SJCRH30 (cell line): ENCODE results near the gene NFAT5. TPM values are rescaled to one million over a fixed set of nuclear protein-coding genes. Genes with fewer than 3 reads are reported as not detected.
"Not testable (repeated sequence)": the region's sequence is repeated elsewhere in the genome, so short reads cannot be mapped to it uniquely, and the experiment has no call there.

ENCODE experiments used
- DNase-seq, 2 experiments: peaks; one replicate each; pipeline ENCODE4 v3.0.0-alpha.2; 2015 to 2020
- H3K27ac ChIP-seq: fragments of 250-450 bp; sonication (Bioruptor Pico); 2 replicates; pipeline ENCODE4 v1.5.1; 2020; ENCODE audit warnings: mild to moderate bottlenecking, moderate library complexity
- H3K27me3 ChIP-seq: fragments of 250-450 bp; sonication (Bioruptor Pico); 2 replicates; pipeline ENCODE4 v1.5.1; 2020; ENCODE audit warnings: mild to moderate bottlenecking, moderate library complexity
- H3K36me3 ChIP-seq: fragments of 250-450 bp; sonication (Bioruptor Pico); 2 replicates; pipeline ENCODE4 v1.5.1; 2020; ENCODE audit warnings: mild to moderate bottlenecking, moderate library complexity
- H3K4me1 ChIP-seq: fragments of 250-450 bp; sonication (Bioruptor Pico); 2 replicates; pipeline ENCODE4 v1.5.1; 2020; ENCODE audit warnings: mild to moderate bottlenecking, moderate library complexity
- H3K4me3 ChIP-seq: fragments of 250-450 bp; sonication (Bioruptor Pico); 2 replicates; pipeline ENCODE4 v1.5.1; 2020; ENCODE audit warnings: mild to moderate bottlenecking, moderate library complexity
- H3K9me3 ChIP-seq: fragments of 250-450 bp; sonication (Bioruptor Pico); replicated peaks from 2 replicates; pipeline ENCODE4 v1.5.1; 2020; ENCODE audit warnings: mild to moderate bottlenecking, moderate library complexity
- total RNA-seq: library from RNA; depleted of rRNA; stranded (reverse); fragments of >200 nt; shearing (Covaris generic); gene quantifications from 2 replicates; pipeline ENCODE4 v1.2.3, GENCODE V29; 2014; rRNA removed

The NFAT5 gene, protein sequence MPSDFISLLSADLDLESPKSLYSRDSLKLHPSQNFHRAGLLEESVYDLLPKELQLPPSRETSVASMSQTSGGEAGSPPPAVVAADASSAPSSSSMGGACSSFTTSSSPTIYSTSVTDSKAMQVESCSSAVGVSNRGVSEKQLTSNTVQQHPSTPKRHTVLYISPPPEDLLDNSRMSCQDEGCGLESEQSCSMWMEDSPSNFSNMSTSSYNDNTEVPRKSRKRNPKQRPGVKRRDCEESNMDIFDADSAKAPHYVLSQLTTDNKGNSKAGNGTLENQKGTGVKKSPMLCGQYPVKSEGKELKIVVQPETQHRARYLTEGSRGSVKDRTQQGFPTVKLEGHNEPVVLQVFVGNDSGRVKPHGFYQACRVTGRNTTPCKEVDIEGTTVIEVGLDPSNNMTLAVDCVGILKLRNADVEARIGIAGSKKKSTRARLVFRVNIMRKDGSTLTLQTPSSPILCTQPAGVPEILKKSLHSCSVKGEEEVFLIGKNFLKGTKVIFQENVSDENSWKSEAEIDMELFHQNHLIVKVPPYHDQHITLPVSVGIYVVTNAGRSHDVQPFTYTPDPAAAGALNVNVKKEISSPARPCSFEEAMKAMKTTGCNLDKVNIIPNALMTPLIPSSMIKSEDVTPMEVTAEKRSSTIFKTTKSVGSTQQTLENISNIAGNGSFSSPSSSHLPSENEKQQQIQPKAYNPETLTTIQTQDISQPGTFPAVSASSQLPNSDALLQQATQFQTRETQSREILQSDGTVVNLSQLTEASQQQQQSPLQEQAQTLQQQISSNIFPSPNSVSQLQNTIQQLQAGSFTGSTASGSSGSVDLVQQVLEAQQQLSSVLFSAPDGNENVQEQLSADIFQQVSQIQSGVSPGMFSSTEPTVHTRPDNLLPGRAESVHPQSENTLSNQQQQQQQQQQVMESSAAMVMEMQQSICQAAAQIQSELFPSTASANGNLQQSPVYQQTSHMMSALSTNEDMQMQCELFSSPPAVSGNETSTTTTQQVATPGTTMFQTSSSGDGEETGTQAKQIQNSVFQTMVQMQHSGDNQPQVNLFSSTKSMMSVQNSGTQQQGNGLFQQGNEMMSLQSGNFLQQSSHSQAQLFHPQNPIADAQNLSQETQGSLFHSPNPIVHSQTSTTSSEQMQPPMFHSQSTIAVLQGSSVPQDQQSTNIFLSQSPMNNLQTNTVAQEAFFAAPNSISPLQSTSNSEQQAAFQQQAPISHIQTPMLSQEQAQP (N-terminal part only)
- total RNA-seq = 5.6 and 5.7 TPM in 2 replicates

- Histone ChIP-seq H3K9me3 (no peaks in the 10 kb centered on the region), H3K27me3 (no peaks in the 10 kb centered on the region), H3K36me3 (no peaks in the 10 kb centered on the region; the same call in 1 of the 2 replicates), H3K4me1 (no peaks in the 10 kb centered on the region), H3K27ac (peak within 1 kb of the TSS; percentile 69), H3K4me3 (peak within 1 kb of the TSS; percentile 100)
- DNase-seq = peak; percentile 82 to 86
Measured at GRCh38 chr16:69565671-69566239, at the start of gene NFAT5. Gene NFAT5, plus strand, starts transcription at chr16:69565966. Its CDS starts 336 bp downstream, at chr16:69566302.

GRCh38 chr16:69517914-69518313 is 47.9 kb upstream of the NFAT5 start:
- DNase-seq, H3K27ac ChIP-seq, H3K27me3 ChIP-seq, H3K9me3 ChIP-seq, H3K4me1 ChIP-seq, H3K36me3 ChIP-seq, H3K4me3 ChIP-seq: not testable (repeated sequence)

GRCh38 chr16:69520413-69520799 is 45.4 kb upstream of the NFAT5 start:
- no peaks in the 10 kb centered on the region for H3K36me3 ChIP-seq
- H3K27ac ChIP-seq = no peak overlapping the region
- H3K27me3 ChIP-seq = no peaks in the 10 kb centered on the region
- H3K4me3 ChIP-seq = no peak overlapping the region
- 0 out of 2 replicates have a peak, but pooled peaks cover 2% of the 10 kb centered on the region for H3K4me1 ChIP-seq
- no peaks in the 10 kb centered on the region for H3K9me3 ChIP-seq
- no peak for DNase-seq

- Histone ChIP-seq H3K27ac (no peak overlapping the region), H3K4me3 (no peak overlapping the region), H3K9me3 (no peaks in the 10 kb centered on the region), H3K4me1 (0 out of 2 replicates have a peak, but pooled peaks cover 2% of the 10 kb centered on the region), H3K27me3 (no peaks in the 10 kb centered on the region), H3K36me3 (no peaks in the 10 kb centered on the region)
- no peak for DNase-seq
Measured at GRCh38 chr16:69520800-69521602, 44.8 kb upstream of the NFAT5 start.

DNA sequence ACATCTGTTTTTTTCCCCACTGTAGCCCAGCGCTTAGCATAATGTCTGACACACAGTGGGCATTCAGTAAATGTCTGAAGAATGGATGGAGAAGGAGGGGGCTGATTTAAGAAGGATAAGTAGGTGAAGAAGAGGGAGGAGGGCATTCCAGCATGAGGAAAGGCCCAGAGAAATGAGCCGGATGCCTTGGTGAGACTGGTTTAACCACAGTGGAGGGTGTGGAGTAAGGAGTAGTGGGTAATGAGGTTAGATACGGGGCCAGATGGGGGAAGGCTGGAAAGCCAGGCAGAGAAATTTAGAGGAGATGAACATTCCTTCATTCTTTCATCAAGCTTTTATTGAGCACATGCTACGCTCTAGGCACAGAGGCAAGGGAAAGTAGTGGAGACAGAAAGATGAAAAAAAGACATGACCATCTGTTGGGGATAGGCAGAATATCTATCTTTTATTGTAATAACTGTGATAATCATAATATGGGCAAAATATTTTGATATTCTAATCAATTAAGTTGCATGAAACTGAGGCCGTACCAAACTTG is 43.7 kb upstream of the NFAT5 start:
- no peak for DNase-seq
- Histone ChIP-seq H3K9me3 (no peaks in the 10 kb centered on the region), H3K27ac (no peak overlapping the region), H3K36me3 (no peaks in the 10 kb centered on the region), H3K4me1 (0 out of 2 replicates have a peak, but pooled peaks cover 2% of the 10 kb centered on the region), H3K27me3 (no peaks in the 10 kb centered on the region), H3K4me3 (no peak overlapping the region)

DNA sequence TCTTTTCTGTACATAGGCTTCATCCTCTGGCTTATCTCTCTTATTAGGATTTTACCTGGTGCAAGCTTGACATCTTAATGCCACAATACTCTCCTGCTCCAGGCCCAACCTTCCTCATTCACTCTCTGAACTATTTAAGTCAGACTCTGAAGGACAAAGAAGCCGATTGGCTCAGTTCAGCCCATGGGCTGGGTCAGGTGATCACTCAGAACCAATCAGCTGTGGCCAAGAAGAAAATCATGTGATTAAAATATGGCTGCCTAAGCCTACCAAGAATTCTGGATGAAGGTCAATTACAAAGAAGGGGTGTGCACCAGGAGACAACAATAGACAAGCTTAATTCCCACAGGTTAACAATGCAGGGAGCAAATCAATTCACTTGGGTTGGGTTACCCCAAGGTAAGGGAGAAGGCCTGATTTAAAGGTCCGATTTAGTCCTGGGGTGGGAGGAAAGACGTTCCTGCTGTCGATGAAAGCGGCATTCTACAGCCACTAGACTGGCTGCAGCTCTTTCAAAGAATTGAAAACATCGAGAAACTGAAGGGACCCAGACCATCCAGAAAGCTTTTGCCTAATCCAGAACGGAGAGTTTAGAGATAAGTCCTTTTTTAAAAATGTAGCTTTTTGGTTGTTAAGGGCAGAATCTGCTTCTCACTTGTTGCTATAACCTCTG is 42.9 kb upstream of the NFAT5 start:
- no peaks in the 10 kb centered on the region for H3K27me3 ChIP-seq
- H3K9me3 ChIP-seq = no peaks in the 10 kb centered on the region
- 0 out of 2 replicates have a peak, but pooled peaks cover 2% of the 10 kb centered on the region for H3K4me1 ChIP-seq
- DNase-seq = peak; percentile 53 to 72
- peak overlapping the region; percentile 40 for H3K4me3 ChIP-seq
- H3K36me3 ChIP-seq = no peaks in the 10 kb centered on the region
- no peak overlapping the region for H3K27ac ChIP-seq

DNA sequence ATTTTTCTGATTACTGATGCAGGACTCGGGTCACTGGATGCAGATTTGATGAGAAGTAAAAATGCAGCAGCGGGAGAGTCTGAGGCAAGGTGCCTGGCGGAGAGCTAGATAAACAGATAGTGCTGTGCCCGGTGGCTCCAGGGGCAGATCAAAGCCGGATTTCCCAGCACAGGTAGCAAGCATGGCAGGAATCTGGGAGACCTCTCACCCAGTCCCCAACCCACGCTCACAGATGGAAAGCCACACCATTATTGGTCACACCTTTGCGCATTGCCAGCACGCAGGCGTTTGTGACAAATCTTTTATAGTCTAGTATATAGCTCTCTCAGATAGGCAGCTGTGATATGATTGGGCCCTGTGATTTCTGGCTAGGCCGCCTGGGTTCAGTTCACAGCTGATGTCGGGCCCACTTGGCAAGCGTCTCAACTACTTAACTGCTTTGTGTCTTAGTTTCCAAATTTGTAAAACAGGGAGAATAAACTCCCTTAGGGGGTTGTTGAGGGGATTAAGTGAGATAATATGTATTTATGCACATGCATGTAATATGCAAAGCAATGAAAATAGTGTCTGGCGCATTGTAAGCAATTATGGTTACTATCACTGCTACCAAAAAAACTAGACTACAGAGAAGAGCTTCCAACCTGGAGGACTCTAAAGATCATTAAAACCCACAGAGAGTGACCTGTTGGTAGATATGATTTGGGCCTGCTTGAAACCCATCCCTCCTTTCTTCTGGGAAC is 42.0 kb upstream of the NFAT5 start:
- Histone ChIP-seq H3K27me3 (no peaks in the 10 kb centered on the region), H3K9me3 (no peaks in the 10 kb centered on the region), H3K27ac (no peak overlapping the region), H3K36me3 (no peaks in the 10 kb centered on the region), H3K4me1 (0 out of 2 replicates have a peak, but pooled peaks cover 2% of the 10 kb centered on the region), H3K4me3 (no peak overlapping the region)
- no peak for DNase-seq

DNA sequence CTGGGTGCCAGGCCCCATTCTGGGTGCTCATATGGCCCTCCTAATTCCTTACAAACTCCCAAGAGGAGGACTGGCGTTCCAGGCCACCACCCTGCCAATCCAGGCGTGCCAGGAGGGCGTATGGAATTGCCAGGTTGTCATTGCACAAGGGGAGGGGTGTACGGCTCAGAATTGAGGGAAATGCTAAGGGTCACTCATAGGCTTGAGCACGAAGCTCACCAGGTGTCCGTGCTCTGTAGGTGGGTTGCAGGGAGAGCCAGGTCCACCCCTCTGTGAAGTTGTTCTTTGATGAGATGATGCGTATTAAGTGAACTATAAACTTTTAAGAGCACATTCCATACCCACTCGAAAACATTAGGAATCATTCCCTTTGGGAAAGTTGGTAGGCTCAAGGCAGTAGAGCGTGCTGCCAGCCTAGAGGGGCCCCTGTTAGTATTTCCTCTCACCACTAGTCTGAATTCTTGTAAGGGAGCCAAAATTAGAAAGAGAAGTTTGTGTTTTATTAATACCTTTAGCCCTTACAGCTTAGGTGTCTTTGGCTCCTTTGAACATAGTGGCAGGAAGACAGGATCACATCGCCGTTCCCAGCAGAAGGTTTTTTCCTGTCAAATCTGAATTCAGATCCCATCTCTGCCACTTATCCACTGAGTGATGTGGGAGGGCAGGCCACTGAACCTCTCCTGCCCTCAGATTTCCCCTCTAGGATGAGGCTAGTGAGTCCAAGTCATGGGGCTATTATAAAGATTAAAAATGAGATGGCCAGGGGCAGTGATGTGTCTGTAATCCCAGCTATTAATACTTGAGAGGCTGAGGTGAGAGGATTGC is 38.7 kb upstream of the NFAT5 start:
- no peak overlapping the region for H3K4me3 ChIP-seq
- H3K9me3 ChIP-seq = no peaks in the 10 kb centered on the region
- no peaks in the 10 kb centered on the region for H3K36me3 ChIP-seq
- H3K27me3 ChIP-seq = no peaks in the 10 kb centered on the region
- H3K27ac ChIP-seq = no peak overlapping the region
- H3K4me1 ChIP-seq = peaks cover 11% of the 10 kb centered on the region
- DNase-seq = no peak

GRCh38 chr16:69531988-69532387 is 33.8 kb upstream of the NFAT5 start:
- H3K27ac ChIP-seq = no peak overlapping the region

DNA sequence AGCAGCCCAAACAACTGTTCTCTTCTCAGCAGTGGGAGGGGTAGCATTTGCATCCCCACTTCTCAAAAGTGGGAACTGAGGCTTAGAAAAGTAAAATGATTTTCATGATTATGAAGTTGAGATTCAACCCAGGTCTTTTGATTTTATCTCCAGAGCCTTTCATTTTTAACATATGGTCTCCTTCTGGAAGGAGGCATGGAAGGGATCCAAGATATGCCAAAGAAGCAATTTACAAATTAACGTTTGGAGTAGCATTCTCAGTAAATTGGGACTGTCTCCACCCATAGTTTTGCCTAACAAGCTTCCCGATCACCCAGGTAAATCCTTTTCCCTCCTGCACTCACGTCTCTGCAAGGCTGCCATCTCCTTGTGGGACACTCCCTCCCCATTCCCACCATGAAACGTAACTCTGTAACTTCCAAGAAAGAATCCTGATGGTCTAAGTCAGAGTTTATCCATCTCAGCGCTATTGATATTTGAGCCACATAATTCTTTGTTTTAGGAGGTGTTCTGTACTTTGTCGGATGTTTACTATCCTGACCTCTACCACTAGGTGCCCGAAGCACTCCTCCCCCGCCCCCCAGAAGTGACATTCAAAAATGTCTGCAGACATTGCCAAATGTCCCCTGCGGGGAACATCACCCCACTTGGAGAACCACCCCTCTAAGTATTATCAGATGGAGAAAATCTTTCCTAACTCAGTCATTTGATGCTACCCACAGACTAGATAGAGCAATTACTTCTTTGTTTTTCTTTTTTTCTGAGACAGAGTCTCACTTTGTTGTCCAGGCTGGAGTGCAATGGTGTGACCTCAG is 32.9 kb upstream of the NFAT5 start:
- no peak overlapping the region for H3K4me3 ChIP-seq
- H3K27me3 ChIP-seq = no peaks in the 10 kb centered on the region
- peaks cover 8% of the 10 kb centered on the region for H3K4me1 ChIP-seq
- DNase-seq = no peak
- H3K36me3 ChIP-seq = no peaks in the 10 kb centered on the region
- H3K27ac ChIP-seq = no peak overlapping the region
- no peaks in the 10 kb centered on the region for H3K9me3 ChIP-seq

More at GRCh38 chr16:69531988-69532387, 33.8 kb upstream of the NFAT5 start:
- H3K36me3 ChIP-seq = no peaks in the 10 kb centered on the region
- H3K4me1 ChIP-seq = peaks cover 8% of the 10 kb centered on the region
- no peaks in the 10 kb centered on the region for H3K27me3 ChIP-seq
- no peak overlapping the region for H3K4me3 ChIP-seq
- DNase-seq = no peak
- H3K9me3 ChIP-seq = no peaks in the 10 kb centered on the region

DNA sequence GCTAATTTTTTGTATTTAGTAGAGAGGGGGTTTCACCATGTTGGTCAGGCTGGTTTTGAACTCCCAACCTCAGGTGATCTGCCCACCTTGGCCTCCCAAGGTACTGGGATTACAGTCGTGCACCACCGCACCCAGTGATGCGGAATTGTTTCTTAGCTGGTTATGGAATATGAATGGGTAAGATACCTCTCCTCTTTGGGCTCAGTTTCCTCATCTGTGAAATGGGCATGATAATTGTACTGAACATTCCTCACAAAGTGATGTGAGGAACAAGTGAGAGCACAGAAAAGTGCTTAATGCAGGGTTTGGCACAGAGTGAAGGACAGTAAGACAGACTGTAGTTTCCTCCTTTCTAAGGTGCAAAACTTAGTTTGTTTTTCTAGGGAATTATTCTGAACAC is 31.0 kb upstream of the NFAT5 start:
- H3K27ac ChIP-seq = no peak overlapping the region
- H3K4me3 ChIP-seq = no peak overlapping the region
- no peaks in the 10 kb centered on the region for H3K9me3 ChIP-seq
- H3K4me1 ChIP-seq = peaks cover 6% of the 10 kb centered on the region
- no peaks in the 10 kb centered on the region for H3K27me3 ChIP-seq
- no peak for DNase-seq
- H3K36me3 ChIP-seq = no peaks in the 10 kb centered on the region
